ENCODE data around the gene CDK5RAP2.
A peak's percentile ranks its signal among the peaks of the same experiment; 100 is the strongest.
"Not testable (repeated sequence)": the region's sequence is repeated elsewhere in the genome, so short reads cannot be mapped to it uniquely, and the experiment has no call there.

The CDK5RAP2 gene

GRCh38 chr9:120580051-120580896, at the start of gene CDK5RAP2:
Gene CDK5RAP2, minus strand, starts transcription at chr9:120580167. Its CDS starts 189 bp downstream, at chr9:120579978.
- peak; percentile 93 for DNase-seq

GRCh38 chr9:120628925-120629497, 49.0 kb upstream of the CDK5RAP2 start:
- not testable (repeated sequence) for DNase-seq

GRCh38 chr9:120628207-120628924, 48.4 kb upstream of the CDK5RAP2 start:
- DNase-seq: no peak

- DNase-seq: no peak
These were observed 47.1 kb upstream of the CDK5RAP2 start for GRCh38 chr9:120627073-120627472.

- no peak for DNase-seq
These were observed 46.5 kb upstream of the CDK5RAP2 start for GRCh38 chr9:120626512-120626911.

GRCh38 chr9:120625222-120625621, 45.3 kb upstream of the CDK5RAP2 start:
- no peak for DNase-seq

GRCh38 chr9:120622790-120623189, 42.8 kb upstream of the CDK5RAP2 start:
- DNase-seq: no peak

GRCh38 chr9:120621941-120622340, 42.0 kb upstream of the CDK5RAP2 start:
- no peak for DNase-seq

- DNase-seq: peak; percentile 54
These were observed 40.0 kb upstream of the CDK5RAP2 start for GRCh38 chr9:120619751-120620655.

GRCh38 chr9:120616966-120617935, 37.3 kb upstream of the CDK5RAP2 start:
- no peak for DNase-seq

- no peak for DNase-seq
These were observed 32.3 kb upstream of the CDK5RAP2 start for GRCh38 chr9:120612218-120612617.

GRCh38 chr9:120611690-120612068, 31.7 kb upstream of the CDK5RAP2 start:
- no peak for DNase-seq

GRCh38 chr9:120610975-120611689, 31.2 kb upstream of the CDK5RAP2 start:
- DNase-seq: no peak

GRCh38 chr9:120609636-120610035, 29.7 kb upstream of the CDK5RAP2 start:
- no peak for DNase-seq

GRCh38 chr9:120608421-120608820, 28.5 kb upstream of the CDK5RAP2 start:
- DNase-seq: no peak

GRCh38 chr9:120603591-120603990, 23.6 kb upstream of the CDK5RAP2 start:
- no peak for DNase-seq

GRCh38 chr9:120603010-120603409, 23.0 kb upstream of the CDK5RAP2 start:
- no peak for DNase-seq

- DNase-seq: no peak
These were observed 13.9 kb upstream of the CDK5RAP2 start for GRCh38 chr9:120593955-120594277.

GRCh38 chr9:120593250-120593954, 13.4 kb upstream of the CDK5RAP2 start:
- no peak for DNase-seq

GRCh38 chr9:120592210-120592609, 12.2 kb upstream of the CDK5RAP2 start:
- no peak for DNase-seq
